Measurements from ENCODE around the gene GLP2R.
"Not testable (repeated sequence)": the region's sequence is repeated elsewhere in the genome, so short reads cannot be mapped to it uniquely, and the experiment has no call there.

Gene GLP2R

DNA sequence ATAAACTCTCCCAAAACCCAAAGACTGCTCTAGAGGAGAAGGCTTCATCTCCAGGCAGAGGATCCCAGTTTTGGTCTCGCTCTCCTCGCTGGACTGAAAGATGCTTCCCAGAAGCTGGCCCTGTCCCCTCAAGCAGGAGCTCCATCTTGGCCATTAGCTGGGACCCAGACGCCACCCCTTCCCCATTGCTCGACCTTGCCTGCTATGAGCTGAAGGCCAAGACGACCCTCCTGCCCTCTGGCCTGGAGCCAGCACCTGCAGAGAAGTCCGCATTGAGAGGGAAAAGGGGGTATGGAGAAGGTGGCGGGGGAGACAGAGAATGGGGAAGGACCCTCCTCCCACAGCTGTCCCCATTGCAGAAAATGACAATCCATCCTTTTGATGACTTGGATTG lies 82.9 kb downstream of the GLP2R start:
- Histone ChIP-seq H3K36me3 (ENCODE audit: control insufficient read depth, insufficient read depth, low read length) (no peaks in the 10 kb centered on the region), H3K27me3 (ENCODE audit: control insufficient read depth, insufficient read depth, low read length) (peaks cover 3% of the 10 kb centered on the region), H3K27ac (ENCODE audit: low read depth, low read length) (no peak overlapping the region), H3K9ac (ENCODE audit: low read length) (no peak overlapping the region), H3K4me1 (ENCODE audit: control insufficient read depth, insufficient read depth, low read length) (no peaks in the 10 kb centered on the region), H3K4me3 (ENCODE audit: low read length) (no peak overlapping the region)

DNA sequence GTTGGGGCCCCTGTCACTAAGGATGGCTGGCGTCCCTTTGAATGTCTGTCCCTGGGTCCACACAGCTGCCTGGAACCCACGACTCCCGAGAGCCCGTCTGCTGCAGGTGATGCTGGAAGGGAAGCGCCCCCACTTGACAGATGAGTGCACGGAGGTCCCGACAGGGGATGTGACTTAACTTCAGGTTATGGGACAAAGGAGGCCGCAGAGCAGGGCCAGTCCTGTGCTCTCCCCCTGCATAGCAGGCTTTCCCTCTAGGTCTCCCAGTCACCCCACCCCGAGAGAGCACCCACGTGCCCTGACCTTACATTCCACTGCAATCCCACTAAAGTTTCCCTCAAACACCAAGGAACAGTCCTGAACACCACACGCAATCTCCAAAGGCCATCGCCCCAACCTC lies 85.4 kb downstream of the GLP2R start:
- no peaks in the 10 kb centered on the region for H3K36me3 ChIP-seq (ENCODE audit: control insufficient read depth, insufficient read depth, low read length)
- no peak overlapping the region for H3K4me3 ChIP-seq (ENCODE audit: low read length)
- no peaks in the 10 kb centered on the region for H3K4me1 ChIP-seq (ENCODE audit: control insufficient read depth, insufficient read depth, low read length)
- H3K27ac ChIP-seq (ENCODE audit: low read depth, low read length): no peak overlapping the region
- peaks cover 3% of the 10 kb centered on the region for H3K27me3 ChIP-seq (ENCODE audit: control insufficient read depth, insufficient read depth, low read length)
- H3K9ac ChIP-seq (ENCODE audit: low read length): no peak overlapping the region

DNA sequence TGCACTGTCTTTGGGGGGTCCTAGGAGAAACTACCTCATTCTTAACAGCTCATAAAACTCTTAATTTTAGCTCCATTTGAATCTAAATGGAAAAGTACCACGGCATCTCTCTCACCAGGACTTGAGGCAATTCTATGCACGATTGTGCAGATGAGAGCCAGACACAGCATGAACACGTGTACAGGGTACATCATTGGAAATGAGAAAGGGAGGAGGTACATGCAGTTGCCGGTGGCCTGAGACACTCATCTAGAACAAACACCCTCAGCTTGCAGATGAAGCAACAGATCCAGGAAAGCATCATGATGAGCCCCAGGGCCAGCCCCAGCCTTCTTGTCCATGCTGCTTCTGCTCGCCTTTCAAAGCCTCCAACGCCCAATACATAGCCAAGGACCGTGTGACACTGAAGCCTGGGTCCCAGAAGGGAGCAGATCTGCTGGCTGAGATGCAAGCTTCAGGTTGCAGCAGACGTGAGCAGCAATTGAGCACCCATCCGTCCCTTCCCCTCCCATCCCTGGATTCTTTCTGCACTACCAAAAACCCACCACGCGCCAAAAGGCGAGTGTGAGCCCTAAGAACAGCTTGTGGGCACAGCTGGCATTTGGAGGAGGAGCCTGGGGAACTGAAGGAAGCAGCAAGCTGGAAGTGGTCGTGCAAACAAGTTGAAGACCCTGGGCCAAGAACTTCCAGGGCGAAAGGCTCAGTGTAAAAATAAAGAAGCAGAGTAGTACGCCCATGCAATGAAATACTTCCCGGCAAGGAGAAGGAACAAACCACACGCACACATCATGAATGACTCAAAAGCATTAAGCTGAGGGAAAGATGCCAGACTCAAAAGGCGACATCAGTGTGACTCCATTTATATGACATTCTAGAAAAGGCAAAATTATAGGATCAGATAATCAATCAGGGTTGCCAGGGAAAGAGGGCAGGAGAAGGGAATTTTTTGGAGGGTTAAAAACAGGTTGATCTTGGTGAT lies 86.7 kb downstream of the GLP2R start:
- H3K36me3 ChIP-seq (ENCODE audit: control insufficient read depth, insufficient read depth, low read length): peaks cover 3% of the 10 kb centered on the region
- no peaks in the 10 kb centered on the region for H3K4me1 ChIP-seq (ENCODE audit: control insufficient read depth, insufficient read depth, low read length)
- no peak overlapping the region for H3K27ac ChIP-seq (ENCODE audit: low read depth, low read length)
- no peak overlapping the region for H3K9ac ChIP-seq (ENCODE audit: low read length)
- H3K27me3 ChIP-seq (ENCODE audit: control insufficient read depth, insufficient read depth, low read length): peaks cover 3% of the 10 kb centered on the region
- no peak overlapping the region for H3K4me3 ChIP-seq (ENCODE audit: low read length)

DNA sequence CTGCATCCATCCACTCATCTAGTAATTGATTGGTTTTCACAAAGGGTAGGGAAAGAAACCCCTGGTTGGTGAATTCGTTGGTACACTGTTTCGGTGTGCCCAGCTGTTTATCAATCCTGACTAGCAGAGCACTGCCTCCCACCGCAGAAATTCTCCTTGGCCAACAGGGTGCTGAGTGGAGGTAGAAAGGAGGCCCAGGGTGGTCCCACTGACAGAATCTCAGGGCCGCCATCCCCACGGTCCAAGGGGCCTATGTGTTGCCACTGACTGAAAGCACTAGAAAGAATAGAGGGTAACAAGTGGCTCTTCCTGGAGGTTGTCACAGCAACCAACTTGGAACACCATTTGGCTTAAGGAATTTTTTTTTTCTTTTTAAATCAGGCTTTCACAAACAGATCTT lies 87.8 kb downstream of the GLP2R start:
- Histone ChIP-seq H3K27me3 (ENCODE audit: control insufficient read depth, insufficient read depth, low read length) (peaks cover 3% of the 10 kb centered on the region), H3K4me1 (ENCODE audit: control insufficient read depth, insufficient read depth, low read length) (no peaks in the 10 kb centered on the region), H3K36me3 (ENCODE audit: control insufficient read depth, insufficient read depth, low read length) (peaks cover 3% of the 10 kb centered on the region), H3K27ac (ENCODE audit: low read depth, low read length) (no peak overlapping the region), H3K9ac (ENCODE audit: low read length) (no peak overlapping the region), H3K4me3 (ENCODE audit: low read length) (no peak overlapping the region)

DNA sequence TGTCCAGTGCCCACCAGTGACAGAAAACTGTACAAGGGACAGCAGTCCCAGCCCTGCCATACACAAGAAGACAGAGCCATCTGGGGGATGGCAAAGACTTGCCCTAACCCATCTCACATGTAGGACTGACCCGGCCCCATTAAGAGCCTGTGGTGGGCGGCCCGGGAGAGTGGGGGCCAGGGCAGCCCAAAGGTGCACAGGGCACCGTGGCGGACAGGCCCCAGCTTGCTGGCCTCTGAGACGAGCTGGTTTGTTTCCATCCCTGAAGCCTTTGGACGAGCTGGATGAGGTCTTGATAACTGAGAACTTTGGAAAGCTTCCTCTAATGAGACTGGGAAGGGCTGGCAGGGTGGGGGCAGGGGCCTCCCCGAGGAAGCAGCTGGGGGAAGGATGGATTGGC lies 90.4 kb downstream of the GLP2R start:
- no peak overlapping the region for H3K27ac ChIP-seq (ENCODE audit: low read depth, low read length)
- no peaks in the 10 kb centered on the region for H3K4me1 ChIP-seq (ENCODE audit: control insufficient read depth, insufficient read depth, low read length)
- peaks cover 3% of the 10 kb centered on the region for H3K27me3 ChIP-seq (ENCODE audit: control insufficient read depth, insufficient read depth, low read length)
- no peak overlapping the region for H3K4me3 ChIP-seq (ENCODE audit: low read length)
- no peak overlapping the region for H3K9ac ChIP-seq (ENCODE audit: low read length)
- peaks cover 5% of the 10 kb centered on the region for H3K36me3 ChIP-seq (ENCODE audit: control insufficient read depth, insufficient read depth, low read length)

DNA sequence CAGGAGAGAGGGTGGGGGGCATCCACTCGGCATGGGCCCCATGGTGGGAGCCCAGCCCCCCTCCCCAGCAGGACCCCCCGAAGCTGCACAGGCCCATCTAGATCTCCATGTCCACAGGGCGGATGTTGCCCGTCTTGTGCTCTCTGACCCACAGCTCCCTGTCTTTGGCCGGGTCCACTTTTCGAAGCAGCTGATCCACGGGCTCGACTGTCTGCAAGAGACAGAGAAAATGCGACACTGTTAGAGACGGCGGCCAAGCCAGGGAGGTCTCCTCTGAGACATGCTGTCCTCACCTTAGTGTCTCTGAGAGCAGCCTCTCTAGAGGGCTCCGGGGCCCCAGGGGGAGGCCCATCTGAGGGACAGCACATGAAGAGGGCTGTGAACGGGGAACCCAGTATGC lies 91.4 kb downstream of the GLP2R start:
- H3K4me3 ChIP-seq (ENCODE audit: low read length): no peak overlapping the region
- peaks cover 5% of the 10 kb centered on the region for H3K36me3 ChIP-seq (ENCODE audit: control insufficient read depth, insufficient read depth, low read length)
- H3K9ac ChIP-seq (ENCODE audit: low read length): no peak overlapping the region
- H3K27me3 ChIP-seq (ENCODE audit: control insufficient read depth, insufficient read depth, low read length): no peaks in the 10 kb centered on the region
- H3K27ac ChIP-seq (ENCODE audit: low read depth, low read length): no peak overlapping the region
- H3K4me1 ChIP-seq (ENCODE audit: control insufficient read depth, insufficient read depth, low read length): no peaks in the 10 kb centered on the region

DNA sequence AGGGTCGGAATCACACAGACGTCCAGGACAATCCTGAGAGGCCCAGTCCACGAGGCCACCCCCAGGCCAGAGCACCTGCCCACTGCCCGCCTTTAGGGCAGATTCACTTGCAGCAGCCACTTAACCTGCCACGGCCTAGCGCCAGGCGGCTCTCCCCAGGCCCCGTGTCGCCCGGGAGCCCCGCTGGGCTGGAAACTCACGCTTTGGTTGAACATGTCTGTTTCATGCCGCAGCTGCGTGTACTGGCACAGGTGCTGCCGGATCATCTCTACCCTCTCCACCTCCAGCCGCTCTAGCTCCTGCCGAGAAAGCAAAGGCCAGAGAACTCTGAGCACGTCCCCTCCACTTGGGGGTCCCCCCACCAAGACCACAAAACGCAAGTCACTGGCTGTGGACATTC lies 92.1 kb downstream of the GLP2R start:
- no peaks in the 10 kb centered on the region for H3K27me3 ChIP-seq (ENCODE audit: control insufficient read depth, insufficient read depth, low read length)
- H3K4me3 ChIP-seq (ENCODE audit: low read length): no peak overlapping the region
- no peak overlapping the region for H3K9ac ChIP-seq (ENCODE audit: low read length)
- H3K27ac ChIP-seq (ENCODE audit: low read depth, low read length): no peak overlapping the region
- H3K4me1 ChIP-seq (ENCODE audit: control insufficient read depth, insufficient read depth, low read length): no peaks in the 10 kb centered on the region
- peaks cover 5% of the 10 kb centered on the region for H3K36me3 ChIP-seq (ENCODE audit: control insufficient read depth, insufficient read depth, low read length)

DNA sequence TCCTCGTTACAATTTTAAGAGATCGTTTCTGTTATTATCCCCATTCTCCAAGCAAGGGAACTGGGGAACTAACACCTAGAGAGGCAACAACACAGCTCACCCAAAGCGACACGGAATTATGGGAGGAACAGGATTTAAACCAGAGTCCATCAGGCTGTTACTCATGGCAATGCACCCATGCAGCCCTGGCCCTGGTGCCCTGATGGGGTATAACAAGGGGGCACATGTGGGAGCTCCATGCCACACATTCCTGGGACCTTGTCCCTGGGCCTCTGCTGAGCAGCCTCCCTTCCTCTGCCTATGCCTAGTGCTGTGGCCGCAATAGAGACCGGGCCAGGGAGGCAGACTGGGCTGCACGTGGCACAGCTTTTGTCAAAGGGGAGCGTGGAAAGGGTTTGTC lies 92.6 kb downstream of the GLP2R start:
- Histone ChIP-seq H3K4me3 (ENCODE audit: low read length) (no peak overlapping the region), H3K27ac (ENCODE audit: low read depth, low read length) (no peak overlapping the region), H3K9ac (ENCODE audit: low read length) (no peak overlapping the region), H3K27me3 (ENCODE audit: control insufficient read depth, insufficient read depth, low read length) (no peaks in the 10 kb centered on the region), H3K4me1 (ENCODE audit: control insufficient read depth, insufficient read depth, low read length) (no peaks in the 10 kb centered on the region), H3K36me3 (ENCODE audit: control insufficient read depth, insufficient read depth, low read length) (peaks cover 5% of the 10 kb centered on the region)

DNA sequence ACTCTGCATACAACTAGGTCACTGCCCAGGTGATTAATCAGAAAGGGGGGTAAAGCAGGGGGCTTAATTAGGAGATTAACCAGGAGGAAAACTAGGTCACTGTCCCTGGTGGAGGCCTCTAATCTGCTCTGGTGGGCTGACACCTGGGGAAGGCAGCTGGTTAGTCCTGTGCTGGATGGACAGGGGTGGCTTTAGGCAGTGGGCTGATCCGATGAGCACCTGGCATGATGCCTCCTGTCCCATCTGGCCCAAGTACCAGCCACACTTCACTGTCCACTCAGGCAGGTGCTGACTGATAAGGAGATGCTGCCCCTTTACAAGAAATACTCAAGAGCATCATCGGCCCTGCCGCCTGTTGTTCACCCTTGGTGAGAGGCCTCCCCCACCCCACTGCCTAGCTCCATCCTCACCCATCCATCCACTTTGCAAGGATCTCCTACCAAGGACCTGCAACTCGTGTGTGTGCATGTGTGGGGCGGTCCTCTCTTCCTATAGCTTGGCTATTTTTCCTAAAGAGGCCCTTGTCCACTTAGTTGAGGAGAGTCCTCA lies 93.2 kb downstream of the GLP2R start:
- Histone ChIP-seq H3K36me3 (ENCODE audit: control insufficient read depth, insufficient read depth, low read length) (peaks cover 5% of the 10 kb centered on the region), H3K27ac (ENCODE audit: low read depth, low read length) (no peak overlapping the region), H3K4me1 (ENCODE audit: control insufficient read depth, insufficient read depth, low read length) (no peaks in the 10 kb centered on the region), H3K9ac (ENCODE audit: low read length) (no peak overlapping the region), H3K4me3 (ENCODE audit: low read length) (no peak overlapping the region), H3K27me3 (ENCODE audit: control insufficient read depth, insufficient read depth, low read length) (no peaks in the 10 kb centered on the region)

DNA sequence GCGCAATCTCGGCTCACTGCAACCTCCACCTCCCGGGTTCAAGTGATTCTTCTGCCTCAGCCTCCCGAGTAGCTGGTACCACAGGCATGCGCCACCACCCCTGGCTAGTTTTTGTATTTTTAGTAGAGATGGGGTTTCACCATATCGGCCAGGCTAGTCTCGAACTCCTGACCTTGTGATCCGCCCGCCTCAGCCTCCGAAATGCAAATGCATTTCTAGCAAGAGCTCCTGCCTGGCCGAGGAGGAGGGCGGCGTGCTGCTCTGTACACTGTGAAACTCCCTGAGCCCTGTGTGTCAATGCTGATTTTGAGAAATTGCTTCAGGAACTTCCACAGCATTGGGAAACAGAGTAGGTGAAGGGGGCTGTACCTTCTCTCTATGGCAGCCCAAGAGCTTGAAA lies 95.5 kb downstream of the GLP2R start:
- H3K4me3 ChIP-seq (ENCODE audit: low read length); H3K27ac ChIP-seq (ENCODE audit: low read depth, low read length); H3K27me3 ChIP-seq (ENCODE audit: control insufficient read depth, insufficient read depth, low read length); H3K4me1 ChIP-seq (ENCODE audit: control insufficient read depth, insufficient read depth, low read length); H3K9ac ChIP-seq (ENCODE audit: low read length); H3K36me3 ChIP-seq (ENCODE audit: control insufficient read depth, insufficient read depth, low read length): not testable (repeated sequence)

DNA sequence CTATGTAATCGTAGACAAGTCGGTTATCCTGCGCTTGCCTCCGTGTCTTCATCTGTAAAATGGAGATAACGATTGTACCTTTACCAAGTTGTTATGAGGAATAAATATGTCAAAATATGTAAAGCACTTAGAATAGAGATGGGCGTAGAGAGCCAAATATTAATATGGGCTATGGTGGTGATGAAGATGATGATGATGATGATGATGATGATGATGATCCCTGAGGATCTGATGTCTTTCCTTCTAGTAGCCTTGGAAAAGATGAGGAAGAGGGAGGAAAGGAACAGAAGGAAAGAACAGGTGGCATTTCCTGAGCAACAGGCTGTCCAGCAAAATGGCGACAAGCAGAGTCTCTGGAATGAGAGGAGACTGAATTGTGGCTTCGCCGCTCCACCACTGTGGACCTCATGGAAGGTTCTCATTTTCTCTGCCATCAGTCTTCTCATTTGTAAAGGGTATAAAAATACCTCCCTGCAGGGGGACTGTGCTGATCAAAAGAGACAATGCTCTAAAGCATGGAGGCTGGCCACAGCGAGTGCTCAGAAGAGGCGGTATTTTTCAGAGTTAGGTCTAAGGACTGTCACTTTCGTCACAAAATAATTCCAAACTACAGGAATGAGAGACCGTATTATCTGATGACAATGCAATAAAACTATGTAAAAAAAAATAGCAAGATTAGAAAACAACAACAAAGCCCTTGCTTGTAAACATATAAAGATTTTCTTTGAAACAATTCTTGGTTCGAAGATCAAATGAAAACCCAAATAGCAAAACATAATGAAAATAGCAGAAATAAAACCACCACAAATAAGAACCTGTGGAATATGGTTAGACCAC lies 96.5 kb downstream of the GLP2R start:
- Histone ChIP-seq H3K27ac (ENCODE audit: low read depth, low read length) (no peak overlapping the region), H3K4me1 (ENCODE audit: control insufficient read depth, insufficient read depth, low read length) (peaks cover 3% of the 10 kb centered on the region), H3K9ac (ENCODE audit: low read length) (no peak overlapping the region), H3K36me3 (ENCODE audit: control insufficient read depth, insufficient read depth, low read length) (peaks cover 7% of the 10 kb centered on the region), H3K27me3 (ENCODE audit: control insufficient read depth, insufficient read depth, low read length) (no peaks in the 10 kb centered on the region), H3K4me3 (ENCODE audit: low read length) (no peak overlapping the region)

DNA sequence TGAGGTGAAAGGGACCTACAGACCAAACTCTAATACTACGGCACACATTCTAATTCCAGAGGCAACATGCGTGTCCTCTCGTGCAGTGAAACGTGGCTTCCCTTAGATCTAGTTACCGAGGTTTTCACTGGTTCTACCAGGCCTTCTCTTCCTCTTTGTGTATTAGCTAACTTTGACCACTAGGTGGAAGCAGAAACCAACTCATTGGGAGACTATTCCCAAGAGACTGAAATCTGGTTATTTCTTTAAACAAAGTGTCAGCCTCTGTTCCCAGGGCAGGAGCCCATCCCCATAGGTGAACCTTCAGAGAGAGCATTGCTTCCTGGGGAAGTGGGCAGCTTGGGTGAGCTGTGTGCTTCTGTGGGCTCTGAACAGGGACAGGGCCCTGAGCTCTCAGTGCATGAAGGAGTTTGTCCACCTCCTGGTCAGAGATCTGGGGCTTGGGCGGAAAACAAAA lies 99.0 kb downstream of the GLP2R start:
- H3K27ac ChIP-seq (ENCODE audit: low read depth, low read length): no peak overlapping the region
- H3K4me1 ChIP-seq (ENCODE audit: control insufficient read depth, insufficient read depth, low read length): peaks cover 3% of the 10 kb centered on the region
- no peaks in the 10 kb centered on the region for H3K27me3 ChIP-seq (ENCODE audit: control insufficient read depth, insufficient read depth, low read length)
- no peak overlapping the region for H3K4me3 ChIP-seq (ENCODE audit: low read length)
- peaks cover 5% of the 10 kb centered on the region for H3K36me3 ChIP-seq (ENCODE audit: control insufficient read depth, insufficient read depth, low read length)
- no peak overlapping the region for H3K9ac ChIP-seq (ENCODE audit: low read length)
